ENCODE measurements around the gene FBXW4. TPM values are rescaled to one million over a fixed set of nuclear protein-coding genes. Genes with fewer than 3 reads are reported as not detected.

The FBXW4 gene
- total RNA-seq, 4 donors from 2014 or later = 45.1 to 94.7 (median 64.3) TPM

- no peak for DNase-seq
- TF ChIP-seq POLR2A (IDR thresholded peaks at IDR 0.05) (no peak), CTCF (IDR thresholded peaks at IDR 0.05) (no peak)
- H3K36me3 ChIP-seq = no peaks in the 10 kb centered on the region
- H3K9me3 ChIP-seq = no peaks in the 10 kb centered on the region
- H3K27ac ChIP-seq = no peak overlapping the region
- intact Hi-C loops (cut with DNase I; ENCODE audit: low total_unique reads) = no loop called here
- no peaks in the 10 kb centered on the region for H3K27me3 ChIP-seq
- H3K4me1 ChIP-seq = no peaks in the 10 kb centered on the region
- no peak overlapping the region for H3K4me3 ChIP-seq
Measured at GRCh38 chr10:101623528-101623927, 71.4 kb downstream of the FBXW4 start.

- TF ChIP-seq CTCF (IDR thresholded peaks at IDR 0.05) (no peak), POLR2A (IDR thresholded peaks at IDR 0.05) (no peak)
Measured at GRCh38 chr10:101619983-101620382, 75.0 kb downstream of the FBXW4 start.

DNA sequence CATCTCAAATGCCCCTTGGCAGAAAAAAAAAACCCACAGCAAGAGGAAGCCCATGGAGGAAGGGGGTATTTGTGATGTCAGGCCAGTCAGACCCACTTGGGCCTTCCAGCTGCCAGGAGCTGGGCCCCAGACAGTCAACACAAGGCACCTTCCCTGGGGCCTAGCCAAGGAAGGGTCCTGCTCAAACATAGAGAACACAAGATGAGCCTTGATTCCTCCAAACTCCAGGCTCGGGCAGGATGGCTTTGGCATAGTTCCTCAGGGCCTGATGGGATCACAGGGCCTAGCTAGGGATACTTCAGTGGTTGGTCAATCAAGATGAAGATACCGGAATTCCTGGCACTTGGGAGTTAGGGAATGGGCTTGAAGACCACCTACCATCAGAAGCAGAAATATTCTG lies 76.1 kb downstream of the FBXW4 start:
- Histone ChIP-seq H3K4me1 (no peaks in the 10 kb centered on the region), H3K27me3 (no peaks in the 10 kb centered on the region), H3K36me3 (no peaks in the 10 kb centered on the region), H3K27ac (no peak overlapping the region), H3K9me3 (no peaks in the 10 kb centered on the region), H3K4me3 (no peak overlapping the region)
- no peak for DNase-seq
- intact Hi-C loops (cut with DNase I; ENCODE audit: low total_unique reads) = no loop called here
- no peak for TF ChIP-seq CTCF (IDR thresholded peaks at IDR 0.05)
- no peak for TF ChIP-seq POLR2A (IDR thresholded peaks at IDR 0.05)

More at GRCh38 chr10:101619983-101620382, 75.0 kb downstream of the FBXW4 start:
- Histone ChIP-seq H3K9me3 (no peaks in the 10 kb centered on the region), H3K27me3 (no peaks in the 10 kb centered on the region), H3K4me1 (no peaks in the 10 kb centered on the region), H3K27ac (no peak overlapping the region), H3K4me3 (no peak overlapping the region), H3K36me3 (no peaks in the 10 kb centered on the region)
- intact Hi-C loops (cut with DNase I; ENCODE audit: low total_unique reads) = no loop called here
- no peak for DNase-seq

DNA sequence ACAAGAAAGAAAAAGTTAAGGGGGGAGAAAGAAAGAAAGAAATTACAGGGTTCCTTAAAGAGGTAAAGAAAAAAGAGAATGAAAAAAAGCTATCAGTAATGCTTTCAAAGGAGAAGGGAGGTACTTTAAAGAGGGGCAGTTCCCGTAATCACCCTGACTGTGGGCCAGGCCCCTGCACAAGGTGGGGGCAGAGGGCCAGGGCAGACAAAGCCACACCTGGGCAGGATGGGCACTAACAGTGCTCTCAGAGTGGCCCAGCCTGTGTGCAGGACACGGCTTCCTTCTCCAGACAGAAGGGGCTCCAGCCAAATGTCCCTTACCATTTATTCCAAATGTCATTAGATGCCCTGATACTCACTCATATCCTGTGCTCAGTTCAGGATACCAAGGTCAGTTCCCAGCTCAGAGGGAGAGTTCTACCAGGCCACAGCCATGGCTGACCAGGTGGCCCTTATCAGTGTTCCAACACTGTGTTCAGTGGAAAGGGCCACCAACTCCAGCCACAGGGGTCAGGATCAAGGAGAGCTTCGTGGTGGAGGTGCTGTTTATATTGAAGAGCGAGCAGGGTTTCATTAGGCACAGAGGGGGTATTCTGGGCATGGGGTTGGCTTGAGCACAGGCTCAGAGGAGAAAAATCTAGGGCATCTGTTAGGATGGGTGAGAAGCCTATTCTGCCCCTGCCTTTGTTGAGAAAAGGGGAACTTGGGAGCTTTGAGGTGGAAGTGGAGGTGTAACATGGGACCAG lies 77.0 kb downstream of the FBXW4 start:
- DNase-seq = no peak
- intact Hi-C loops (cut with DNase I; ENCODE audit: low total_unique reads) = no loop called here
- no peaks in the 10 kb centered on the region for H3K36me3 ChIP-seq

More for the DNA sequence above, 77.0 kb downstream of the FBXW4 start:
- Histone ChIP-seq H3K27ac (no peak overlapping the region), H3K4me3 (no peak overlapping the region), H3K9me3 (no peaks in the 10 kb centered on the region), H3K27me3 (no peaks in the 10 kb centered on the region), H3K4me1 (no peaks in the 10 kb centered on the region)
- TF ChIP-seq CTCF (IDR thresholded peaks at IDR 0.05) (no peak), POLR2A (IDR thresholded peaks at IDR 0.05) (no peak)

Measured in uterus (tissue), 4 donors.